ENCODE data around the gene SECISBP2.
"Not testable (repeated sequence)": the region's sequence is repeated elsewhere in the genome, so short reads cannot be mapped to it uniquely, and the experiment has no call there.

The SECISBP2 gene

GRCh38 chr9:89366711-89367110 lies 48.4 kb downstream of the SECISBP2 start:
- no peak for DNase-seq (ENCODE audit: low read depth)

GRCh38 chr9:89367281-89367680 lies 49.0 kb downstream of the SECISBP2 start:
- no peak for DNase-seq (ENCODE audit: low read depth)

- no peak for DNase-seq (ENCODE audit: low read depth)
Observed at GRCh38 chr9:89367726-89368437, 49.6 kb downstream of the SECISBP2 start.

- no peak for DNase-seq (ENCODE audit: low read depth)
Observed at GRCh38 chr9:89368550-89368949, 50.2 kb downstream of the SECISBP2 start.

GRCh38 chr9:89368978-89369377 lies 50.7 kb downstream of the SECISBP2 start:
- no peak for DNase-seq (ENCODE audit: low read depth)

- DNase-seq (ENCODE audit: low read depth), result no peak
Observed at GRCh38 chr9:89370593-89370992, 52.3 kb downstream of the SECISBP2 start.

- DNase-seq (ENCODE audit: low read depth), result not testable (repeated sequence)
Observed at GRCh38 chr9:89371791-89372190, 53.5 kb downstream of the SECISBP2 start.

GRCh38 chr9:89372230-89372816 lies 54.0 kb downstream of the SECISBP2 start:
- DNase-seq (ENCODE audit: low read depth), result no peak

- no peak for DNase-seq (ENCODE audit: low read depth)
Observed at GRCh38 chr9:89372979-89373378, 54.7 kb downstream of the SECISBP2 start.

GRCh38 chr9:89374176-89374575 lies 55.9 kb downstream of the SECISBP2 start:
- no peak for DNase-seq (ENCODE audit: low read depth)

- no peak for DNase-seq (ENCODE audit: low read depth)
Observed at GRCh38 chr9:89375191-89375760, 57.0 kb downstream of the SECISBP2 start.

GRCh38 chr9:89376286-89376685 lies 58.0 kb downstream of the SECISBP2 start:
- no peak for DNase-seq (ENCODE audit: low read depth)

- no peak for DNase-seq (ENCODE audit: low read depth)
Observed at GRCh38 chr9:89376741-89377351, 58.5 kb downstream of the SECISBP2 start.

GRCh38 chr9:89377411-89377810 lies 59.1 kb downstream of the SECISBP2 start:
- no peak for DNase-seq (ENCODE audit: low read depth)

- DNase-seq (ENCODE audit: low read depth), result no peak
Observed at GRCh38 chr9:89378541-89378940, 60.2 kb downstream of the SECISBP2 start.

GRCh38 chr9:89379031-89379430 lies 60.7 kb downstream of the SECISBP2 start:
- no peak for DNase-seq (ENCODE audit: low read depth)

GRCh38 chr9:89379508-89380115 lies 61.3 kb downstream of the SECISBP2 start:
- no peak for DNase-seq (ENCODE audit: low read depth)

GRCh38 chr9:89380437-89381307 lies 62.4 kb downstream of the SECISBP2 start:
- no peak for DNase-seq (ENCODE audit: low read depth)

- DNase-seq (ENCODE audit: low read depth), result no peak
Observed at GRCh38 chr9:89381308-89381609, 63.0 kb downstream of the SECISBP2 start.

GRCh38 chr9:89382026-89382986 lies 64.0 kb downstream of the SECISBP2 start:
- DNase-seq (ENCODE audit: low read depth), result no peak

Measured in HS-5 (cell line).